HFF-Myc (cell line): ENCODE results near the gene CYSTM1.

Experiments used
- DNase-seq: peaks from one replicate; pipeline ENCODE4 v3.0.0-alpha.2; 2011; ENCODE audit warnings: low read depth; ENCODE audit errors: extremely low read depth
- H3K4me3 ChIP-seq: replicated peaks from 2 replicates; pipeline ENCODE4 v1.5.1; 2011; ENCODE audit warnings: low read depth, mild to moderate bottlenecking, control low read depth, low read length
- CTCF ChIP-seq: IDR thresholded peaks from 2 replicates; pipeline ENCODE4 v1.5.1; 2012; ENCODE audit warnings: mild to moderate bottlenecking, low read depth, low read length, control low read depth; ENCODE audit errors: missing control alignments

The CYSTM1 gene

GRCh38 chr5:140174465-140175366 lies at the start of gene CYSTM1:
CYSTM1 (plus strand) TSS chr5:140175188; CDS start chr5:140194466, 19,278 bp downstream.
- TF ChIP-seq CTCF = no peak
- peak within 1 kb of the TSS; percentile 89 for H3K4me3 ChIP-seq
- peak; percentile 66 for DNase-seq

GRCh38 chr5:140125637-140126036 lies 49.4 kb upstream of the CYSTM1 start, which contains the start of gene IGIP:
IGIP (plus strand) TSS chr5:140125937; CDS start chr5:140128477, 2,540 bp downstream.
- DNase-seq = no peak
- TF ChIP-seq CTCF = no peak
- H3K4me3 ChIP-seq = no peak within 1 kb of the TSS

GRCh38 chr5:140126315-140127012 lies 48.5 kb upstream of the CYSTM1 start:
- no peak overlapping the region for H3K4me3 ChIP-seq
- DNase-seq = no peak
- no peak for TF ChIP-seq CTCF

GRCh38 chr5:140128376-140128775 lies 46.6 kb upstream of the CYSTM1 start:
- no peak overlapping the region for H3K4me3 ChIP-seq
- DNase-seq = no peak
- TF ChIP-seq CTCF = no peak

GRCh38 chr5:140130949-140131733 lies 43.8 kb upstream of the CYSTM1 start:
- no peak overlapping the region for H3K4me3 ChIP-seq
- no peak for DNase-seq
- TF ChIP-seq CTCF = no peak

- H3K4me3 ChIP-seq = no peak overlapping the region
- DNase-seq = peak; percentile 86
- no peak for TF ChIP-seq CTCF
These were observed 43.0 kb upstream of the CYSTM1 start for GRCh38 chr5:140131967-140132409.
